Thymus (tissue), 11 donors: Measurements from ENCODE around the gene PDGFRB. TPM values are rescaled to one million over a fixed set of nuclear protein-coding genes. Genes with fewer than 3 reads are reported as not detected.

Source experiments
- DNase-seq, 9 donors: peaks; one replicate each; pipeline ENCODE4 v3.0.0-alpha.2; 2013; ENCODE audit warnings: low spot score in 9 of 9, low read depth in 6 of 9, missing footprints in 1 of 9
- H3K27ac ChIP-seq, 2 donors: one replicate each; pipeline ENCODE4 v1.5.1; 2013; ENCODE audit warnings: control low read depth in 1 of 2, low read depth in 1 of 2, low read length in 1 of 2, mild to moderate bottlenecking in 1 of 2, moderate library complexity in 1 of 2
- H3K27me3 ChIP-seq, 2 donors: one replicate each; pipeline ENCODE4 v1.5.1; 2013; ENCODE audit warnings: low read length in 1 of 2; ENCODE audit not compliant: control insufficient read depth in 2 of 2, insufficient read depth in 1 of 2
- H3K36me3 ChIP-seq, 2 donors: one replicate each; pipeline ENCODE4 v1.5.1; 2013; ENCODE audit warnings: low read length in 1 of 2, mild to moderate bottlenecking in 1 of 2, moderate library complexity in 1 of 2; ENCODE audit not compliant: control insufficient read depth in 2 of 2, insufficient read depth in 2 of 2
- H3K4me1 ChIP-seq, 2 donors: one replicate each; pipeline ENCODE4 v1.5.1; 2013; ENCODE audit warnings: low read length in 2 of 2; ENCODE audit not compliant: control insufficient read depth in 2 of 2, insufficient read depth in 2 of 2
- H3K4me3 ChIP-seq, 2 donors: one replicate each; pipeline ENCODE4 v1.5.1; 2013; ENCODE audit warnings: low read length in 2 of 2, control low read depth in 1 of 2, mild to moderate bottlenecking in 1 of 2
- H3K9me3 ChIP-seq, 2 donors: one replicate each; pipeline ENCODE4 v1.5.1; 2013; ENCODE audit warnings: low read length in 1 of 2, mild to moderate bottlenecking in 1 of 2; ENCODE audit not compliant: control insufficient read depth in 2 of 2, insufficient read depth in 1 of 2
- whole genome bisulfite sequencing: extraction: QIAGEN DNeasy Blood & Tissue Kit; methylation state at CpG from one replicate; pipeline ENCODE4 v1.1.7; 2013; 5-methylcytosine and 5-hydroxymethylcytosine counted together
- polyA plus RNA-seq: library from polyadenylated mRNA; stranded (reverse); fragments of 200-250 nt; gene quantifications from one replicate; pipeline ENCODE4 v1.2.3, GENCODE V29; 2013
- total RNA-seq: library from RNA; stranded (reverse); fragments of 120-200 nt; gene quantifications from one replicate; pipeline ENCODE4 v1.2.4, GENCODE V29; 2013
- donor health status: healthy.

The PDGFRB gene
- total and polyA plus RNA-seq, 2 donors, result 6.0 to 8.6 TPM

DNA sequence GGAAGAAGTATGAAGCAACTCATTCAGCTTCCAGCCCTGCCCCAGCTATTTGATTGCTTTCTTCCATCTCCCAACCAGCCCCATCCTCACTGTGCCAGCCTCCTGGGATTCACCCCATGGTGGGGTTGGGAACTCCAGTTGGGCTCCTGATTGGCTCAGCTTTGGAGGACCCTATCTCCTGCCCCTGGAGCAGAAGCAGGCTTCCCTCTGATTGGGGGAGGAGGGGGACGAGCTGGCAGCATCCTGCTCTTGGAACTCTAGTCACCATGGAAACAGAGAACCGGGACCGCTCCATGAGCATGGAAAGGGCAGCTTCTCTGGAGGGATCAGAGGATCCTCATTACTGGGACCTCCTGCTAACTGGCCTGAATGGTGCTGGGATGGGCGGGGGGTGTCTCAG lies 36.8 kb upstream of the PDGFRB start:
- WGBS, result 86% methylated on average over 4 of the region's 4 CpGs
- Histone ChIP-seq H3K9me3 (no peaks in the 10 kb centered on the region), H3K4me1 (no peaks in the 10 kb centered on the region)

DNA sequence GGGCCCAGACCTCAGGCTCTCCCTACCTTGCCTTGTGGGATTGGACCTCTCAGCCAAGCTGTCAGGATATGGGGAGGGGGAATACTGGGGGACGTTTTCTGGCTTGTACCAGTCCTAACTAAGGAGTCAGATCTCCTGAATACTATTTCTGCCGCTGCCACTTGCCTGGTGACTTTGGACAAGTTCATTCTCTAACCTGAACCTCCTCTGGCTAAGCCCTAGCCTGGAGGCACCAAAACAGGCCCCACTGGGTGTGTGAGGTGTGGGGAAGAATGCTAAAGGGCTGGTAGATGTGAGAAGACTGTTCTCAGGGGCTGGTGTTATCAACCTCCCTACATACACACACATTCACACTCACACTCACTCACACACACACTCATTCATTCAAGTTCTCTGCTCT lies 35.3 kb upstream of the PDGFRB start:
- peaks cover 23 to 68% of the 10 kb centered on the region in 2 donors for H3K27me3 ChIP-seq

More for the DNA sequence above, 36.8 kb upstream of the PDGFRB start:
- Histone ChIP-seq H3K27me3 (peaks cover 23 to 68% of the 10 kb centered on the region in 2 donors), H3K36me3 (no peaks in the 10 kb centered on the region), H3K27ac (no peak overlapping the region), H3K4me3 (no peak overlapping the region)
- no peak for DNase-seq

DNA sequence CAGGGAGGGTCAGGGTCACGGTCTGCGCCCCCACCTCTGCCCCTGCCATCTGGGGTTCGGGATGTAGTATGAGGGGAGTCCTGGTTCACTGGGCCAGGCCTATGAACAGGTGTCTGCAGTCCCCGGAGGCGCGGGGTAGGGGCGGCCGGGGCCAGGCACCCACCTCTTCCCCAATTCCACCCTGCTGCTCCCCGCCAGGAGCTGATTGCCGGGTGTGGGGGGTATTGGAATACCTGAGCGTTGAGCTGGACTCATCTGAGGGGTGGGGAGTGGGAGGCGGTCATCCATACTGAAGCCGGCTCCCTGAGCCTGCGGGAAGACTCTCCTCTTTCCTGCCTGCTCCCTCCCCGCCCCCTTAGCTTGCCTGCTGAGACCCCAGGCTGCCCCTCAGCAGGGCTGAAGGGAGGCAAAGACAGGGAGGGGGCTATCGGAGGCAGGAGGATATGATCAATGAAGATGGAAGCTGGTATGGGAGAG lies 34.9 kb upstream of the PDGFRB start:
- Histone ChIP-seq H3K4me3 (no peak overlapping the region), H3K27me3 (peaks cover 23 to 66% of the 10 kb centered on the region in 2 donors), H3K36me3 (no peaks in the 10 kb centered on the region), H3K9me3 (no peaks in the 10 kb centered on the region), H3K4me1 (no peaks in the 10 kb centered on the region), H3K27ac (no peak overlapping the region)
- DNase-seq, result no peak
- 63% methylated on average over 16 of the region's 16 CpGs for WGBS

More for the DNA sequence above, 35.3 kb upstream of the PDGFRB start:
- WGBS, result 63% methylated on average over 2 of the region's 2 CpGs
- H3K4me1 ChIP-seq, result no peaks in the 10 kb centered on the region
- DNase-seq, result no peak
- H3K36me3 ChIP-seq, result no peaks in the 10 kb centered on the region
- H3K9me3 ChIP-seq, result no peaks in the 10 kb centered on the region
- no peak overlapping the region for H3K4me3 ChIP-seq
- H3K27ac ChIP-seq, result no peak overlapping the region

DNA sequence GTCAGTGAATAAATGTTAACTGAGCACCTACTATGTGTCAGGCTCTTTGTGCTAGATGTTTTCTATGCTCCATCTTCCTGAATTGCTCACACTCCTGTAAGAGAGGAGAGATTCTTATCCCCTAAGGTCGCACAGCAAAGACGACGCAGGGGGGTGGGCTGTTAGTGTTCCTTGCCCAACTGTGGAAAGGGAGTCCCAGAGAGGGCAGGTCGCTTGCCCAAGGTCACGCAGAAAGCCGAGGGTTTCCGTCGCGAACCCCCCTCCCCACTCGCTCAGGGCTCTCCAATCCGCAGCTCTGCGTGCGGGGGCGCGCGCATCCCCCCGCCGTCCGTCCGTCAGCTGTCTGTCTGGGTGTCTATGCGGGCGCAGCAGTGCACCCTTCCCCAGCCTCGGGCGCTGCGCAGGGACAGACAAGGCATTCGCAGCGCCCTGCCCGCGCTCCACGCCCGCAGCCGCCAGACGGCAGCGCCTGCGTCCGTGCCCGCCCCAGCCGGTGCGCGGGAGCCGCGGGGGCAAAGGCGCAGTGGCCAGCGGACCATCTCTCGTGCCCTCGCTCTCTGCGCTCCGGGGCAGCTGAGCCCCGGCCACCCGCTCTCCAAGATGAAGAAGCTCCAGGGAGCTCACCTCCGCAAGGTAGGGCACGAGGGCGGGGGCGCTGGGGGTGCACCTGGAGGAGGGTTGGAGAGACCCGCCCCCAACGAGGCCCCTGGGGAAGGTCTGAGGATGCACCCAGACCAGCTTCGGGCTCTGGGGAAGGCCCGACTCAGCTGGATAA lies 34.3 kb upstream of the PDGFRB start, which contains the start of gene SLC6A7:
SLC6A7 (plus strand) TSS at position 335 of the 775 bp plus-strand sequence; CDS start at position 601, 266 bp downstream.
- no peak for DNase-seq
- H3K9me3 ChIP-seq, result no peaks in the 10 kb centered on the region
- no peaks in the 10 kb centered on the region for H3K4me1 ChIP-seq
- no peak within 1 kb of the TSS for H3K4me3 ChIP-seq
- H3K36me3 ChIP-seq, result no peaks in the 10 kb centered on the region
- WGBS, result 8% methylated on average over 58 of the region's 58 CpGs
- H3K27ac ChIP-seq, result no peak within 1 kb of the TSS
- peaks cover 23 to 66% of the 10 kb centered on the region in 2 donors for H3K27me3 ChIP-seq

DNA sequence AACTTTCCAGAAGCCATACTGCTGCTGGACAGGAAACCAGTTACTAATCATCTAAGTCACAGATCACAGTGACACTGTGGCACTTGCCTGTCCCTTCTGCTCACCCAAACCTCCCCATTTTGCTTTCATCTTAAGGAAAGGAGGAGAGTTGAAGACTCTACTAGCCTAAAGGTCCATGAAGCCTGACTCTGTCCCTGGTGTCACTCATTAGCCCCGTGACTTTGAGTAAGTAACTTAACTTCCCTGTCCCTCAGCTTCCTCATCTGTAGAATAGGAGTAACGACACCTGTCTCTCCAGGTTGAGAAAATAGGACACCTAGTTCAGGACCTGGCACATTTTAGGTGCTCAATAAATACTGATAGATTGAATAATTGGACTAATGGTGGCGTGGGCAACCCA lies 33.7 kb upstream of the PDGFRB start:
- 65% methylated on average over 3 of the region's 3 CpGs for WGBS

DNA sequence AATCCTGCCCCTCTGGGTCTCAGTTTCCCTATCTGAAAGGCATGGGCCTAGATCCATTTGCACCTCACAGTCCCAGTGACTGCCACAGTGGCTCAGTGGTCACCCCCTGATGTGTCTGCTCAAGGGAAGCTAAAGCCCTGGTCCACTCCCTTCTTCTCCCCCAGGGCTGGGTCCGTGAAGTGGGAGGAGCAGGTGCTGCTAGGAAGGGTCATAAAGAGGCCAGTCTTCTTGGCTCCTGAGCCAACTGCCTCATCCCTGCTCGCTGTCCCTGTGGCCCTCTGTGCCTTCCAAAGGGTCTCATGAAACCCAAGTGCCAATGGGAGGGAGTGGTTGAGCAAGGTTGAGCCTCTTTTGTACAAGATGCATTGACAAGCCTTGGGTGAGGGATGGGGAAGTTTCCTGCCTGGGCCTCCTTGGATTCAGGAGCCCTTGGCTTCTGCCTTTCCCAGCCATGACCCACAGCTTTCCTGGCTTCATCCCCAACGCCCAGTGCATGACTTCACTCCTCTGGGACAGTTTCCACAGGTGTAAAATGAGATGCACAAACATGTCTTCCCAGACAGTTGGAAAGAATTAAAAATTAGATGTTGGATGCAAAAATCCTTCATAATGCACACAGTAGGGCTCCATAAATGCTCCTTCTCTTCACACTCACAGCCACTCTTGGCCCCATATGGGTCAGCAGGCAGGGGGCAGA lies 32.6 kb upstream of the PDGFRB start:
- 53% methylated on average over 3 of the region's 3 CpGs for WGBS
- no peaks in the 10 kb centered on the region for H3K9me3 ChIP-seq
- no peak for DNase-seq
- H3K27me3 ChIP-seq, result peaks cover 23 to 60% of the 10 kb centered on the region in 2 donors
- no peak overlapping the region for H3K4me3 ChIP-seq
- no peak overlapping the region for H3K27ac ChIP-seq
- no peaks in the 10 kb centered on the region for H3K4me1 ChIP-seq
- no peaks in the 10 kb centered on the region for H3K36me3 ChIP-seq

More for the DNA sequence above, 33.7 kb upstream of the PDGFRB start:
- Histone ChIP-seq H3K36me3 (no peaks in the 10 kb centered on the region), H3K4me1 (no peaks in the 10 kb centered on the region), H3K4me3 (no peak overlapping the region), H3K27me3 (peaks cover 23 to 61% of the 10 kb centered on the region in 2 donors), H3K27ac (no peak overlapping the region), H3K9me3 (no peaks in the 10 kb centered on the region)
- DNase-seq, result no peak

DNA sequence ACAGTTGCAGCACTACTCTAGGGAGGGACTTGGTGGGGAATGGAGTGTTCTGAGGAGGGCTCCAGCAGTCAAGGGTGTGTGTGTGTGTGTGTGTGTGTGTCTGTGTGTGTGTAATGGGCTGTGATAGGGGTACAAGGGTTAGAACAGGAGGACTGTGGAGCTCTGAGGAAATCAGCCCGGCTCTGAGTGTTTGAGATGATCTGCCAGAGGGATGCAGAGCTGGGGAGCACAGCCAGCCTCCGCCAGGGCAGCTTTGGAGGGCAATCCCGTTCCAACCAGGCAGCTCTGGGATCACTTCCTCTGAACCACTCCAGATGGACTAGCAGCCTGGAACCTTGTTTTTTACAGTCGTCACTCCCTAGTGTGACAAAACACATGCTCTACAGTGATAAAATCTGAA lies 31.3 kb upstream of the PDGFRB start:
- Histone ChIP-seq H3K36me3 (no peaks in the 10 kb centered on the region), H3K9me3 (no peaks in the 10 kb centered on the region), H3K4me1 (no peaks in the 10 kb centered on the region), H3K4me3 (no peak overlapping the region), H3K27me3 (peaks cover 22 to 46% of the 10 kb centered on the region in 2 donors), H3K27ac (no peak overlapping the region)
- no peak for DNase-seq
- 94% methylated on average over 4 of the region's 4 CpGs for WGBS

DNA sequence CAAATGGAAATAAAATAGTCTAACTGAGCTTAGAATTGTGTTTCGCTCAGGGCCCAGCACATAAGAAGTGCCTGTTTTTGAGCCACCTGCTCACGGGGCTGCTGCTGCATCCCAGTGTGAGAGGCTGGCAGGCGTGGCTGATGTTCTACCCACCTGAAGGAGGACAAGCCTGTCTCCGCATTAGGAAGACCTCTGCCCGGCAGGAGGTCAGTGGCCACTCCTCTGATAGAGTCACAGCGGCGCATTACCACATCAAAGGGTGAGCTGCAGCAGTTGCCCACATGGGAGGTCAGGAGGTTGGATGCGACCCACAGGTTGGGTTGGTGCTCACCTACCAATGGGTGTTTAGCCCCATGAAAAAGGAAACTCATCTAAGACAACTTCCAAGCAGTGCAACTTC lies 30.5 kb upstream of the PDGFRB start:
- Histone ChIP-seq H3K4me3 (no peak overlapping the region), H3K36me3 (no peaks in the 10 kb centered on the region), H3K27me3 (peaks cover 21 to 39% of the 10 kb centered on the region in 2 donors), H3K4me1 (no peaks in the 10 kb centered on the region), H3K27ac (no peak overlapping the region), H3K9me3 (no peaks in the 10 kb centered on the region)
- WGBS, result 98% methylated on average over 8 of the region's 8 CpGs
- no peak for DNase-seq
